ENCODE results near the gene C15orf39.
A peak's percentile ranks its signal among the peaks of the same experiment; 100 is the strongest.

Gene C15orf39

GRCh38 chr15:75197062-75197630 is 4.5 kb upstream of the C15orf39 start:
- no peak for DNase-seq (ENCODE audit: low read depth)

- peak; percentile 38 for DNase-seq (ENCODE audit: low read depth)
These were observed 2.9 kb upstream of the C15orf39 start for GRCh38 chr15:75198560-75199356.

GRCh38 chr15:75199357-75199940 is 2.2 kb upstream of the C15orf39 start:
- no peak for DNase-seq (ENCODE audit: low read depth)

- DNase-seq (ENCODE audit: low read depth), result no peak
These were observed 1.3 kb upstream of the C15orf39 start for GRCh38 chr15:75200391-75200764.

- DNase-seq (ENCODE audit: low read depth), result no peak
These were observed 692 bp upstream of the C15orf39 start for GRCh38 chr15:75200765-75201615.

GRCh38 chr15:75202251-75203016 is 752 bp downstream of the C15orf39 start:
- DNase-seq (ENCODE audit: low read depth), result peak; percentile 81

- no peak for DNase-seq (ENCODE audit: low read depth)
These were observed 1.6 kb downstream of the C15orf39 start for GRCh38 chr15:75203017-75203907.

- DNase-seq (ENCODE audit: low read depth), result no peak
These were observed 2.2 kb downstream of the C15orf39 start for GRCh38 chr15:75203908-75204263.

- DNase-seq (ENCODE audit: low read depth), result peak; percentile 85
These were observed 2.8 kb downstream of the C15orf39 start for GRCh38 chr15:75204340-75205063.

GRCh38 chr15:75205064-75205395 is 3.3 kb downstream of the C15orf39 start:
- no peak for DNase-seq (ENCODE audit: low read depth)

- DNase-seq (ENCODE audit: low read depth), result no peak
These were observed 4.3 kb downstream of the C15orf39 start for GRCh38 chr15:75206006-75206405.

- no peak for DNase-seq (ENCODE audit: low read depth)
These were observed 5.3 kb downstream of the C15orf39 start for GRCh38 chr15:75206803-75207617.

- DNase-seq (ENCODE audit: low read depth), result no peak
These were observed 6.2 kb downstream of the C15orf39 start for GRCh38 chr15:75207618-75208500.

GRCh38 chr15:75208501-75209288 is 7.0 kb downstream of the C15orf39 start:
- DNase-seq (ENCODE audit: low read depth), result no peak

- no peak for DNase-seq (ENCODE audit: low read depth)
These were observed 7.6 kb downstream of the C15orf39 start for GRCh38 chr15:75209289-75209676.

GRCh38 chr15:75210811-75211230 is 9.1 kb downstream of the C15orf39 start:
- DNase-seq (ENCODE audit: low read depth), result no peak

- no peak for DNase-seq (ENCODE audit: low read depth)
These were observed 9.9 kb downstream of the C15orf39 start for GRCh38 chr15:75211436-75212199.
